ENCODE measurements around the gene PDE4B.

Gene PDE4B

GRCh38 chr1:66336641-66336990 lies 543.9 kb downstream of the PDE4B start:
- DNase-seq (ENCODE audit: low read depth in 2 of 2) = no peak

- DNase-seq (ENCODE audit: low read depth in 2 of 2) = no peak
Observed at GRCh38 chr1:66337249-66337648, 544.6 kb downstream of the PDE4B start.

- DNase-seq (ENCODE audit: low read depth in 2 of 2) = no peak
Observed at GRCh38 chr1:66339944-66340343, 547.2 kb downstream of the PDE4B start.

- DNase-seq (ENCODE audit: low read depth in 2 of 2) = no peak
Observed at GRCh38 chr1:66341446-66342089, 548.9 kb downstream of the PDE4B start.

GRCh38 chr1:66342707-66343106 lies 550.0 kb downstream of the PDE4B start:
- DNase-seq (ENCODE audit: low read depth in 2 of 2) = no peak

GRCh38 chr1:66343569-66344325 lies 551.1 kb downstream of the PDE4B start:
- no peak for DNase-seq (ENCODE audit: low read depth in 2 of 2)

- DNase-seq (ENCODE audit: low read depth in 2 of 2) = no peak
Observed at GRCh38 chr1:66346057-66346795, 553.5 kb downstream of the PDE4B start.

- no peak for DNase-seq (ENCODE audit: low read depth in 2 of 2)
Observed at GRCh38 chr1:66346873-66347272, 554.2 kb downstream of the PDE4B start.

GRCh38 chr1:66348776-66349175 lies 556.1 kb downstream of the PDE4B start:
- no peak for DNase-seq (ENCODE audit: low read depth in 2 of 2)

- DNase-seq (ENCODE audit: low read depth in 2 of 2) = no peak
Observed at GRCh38 chr1:66349242-66349641, 556.5 kb downstream of the PDE4B start.

GRCh38 chr1:66350001-66350547 lies 557.4 kb downstream of the PDE4B start:
- no peak for DNase-seq (ENCODE audit: low read depth in 2 of 2)

GRCh38 chr1:66351478-66351877 lies 558.8 kb downstream of the PDE4B start:
- DNase-seq (ENCODE audit: low read depth in 2 of 2) = no peak

GRCh38 chr1:66351913-66352312 lies 559.2 kb downstream of the PDE4B start:
- DNase-seq (ENCODE audit: low read depth in 2 of 2) = no peak

GRCh38 chr1:66352792-66353191 lies 560.1 kb downstream of the PDE4B start:
- DNase-seq (ENCODE audit: low read depth in 2 of 2) = no peak

GRCh38 chr1:66353257-66353656 lies 560.6 kb downstream of the PDE4B start:
- DNase-seq (ENCODE audit: low read depth in 2 of 2) = no peak

- no peak for DNase-seq (ENCODE audit: low read depth in 2 of 2)
Observed at GRCh38 chr1:66354311-66355201, 561.9 kb downstream of the PDE4B start.

GRCh38 chr1:66355756-66356155 lies 563.1 kb downstream of the PDE4B start:
- no peak for DNase-seq (ENCODE audit: low read depth in 2 of 2)

GRCh38 chr1:66356605-66357004 lies 563.9 kb downstream of the PDE4B start:
- DNase-seq (ENCODE audit: low read depth in 2 of 2) = no peak

- no peak for DNase-seq (ENCODE audit: low read depth in 2 of 2)
Observed at GRCh38 chr1:66357021-66357420, 564.3 kb downstream of the PDE4B start.

GRCh38 chr1:66357478-66358197 lies 564.9 kb downstream of the PDE4B start:
- DNase-seq (ENCODE audit: low read depth in 2 of 2) = no peak

GRCh38 chr1:66359269-66359668 lies 566.6 kb downstream of the PDE4B start:
- no peak for DNase-seq (ENCODE audit: low read depth in 2 of 2)
